H1 (cell line): ENCODE results near the gene FCER2. TPM values are rescaled to one million over a fixed set of nuclear protein-coding genes. Genes with fewer than 3 reads are reported as not detected.

Experiments used
- CHD7 ChIP-seq: fragments of 300-600 bp; sonication (generic); IDR thresholded peaks from 2 replicates; pipeline ENCODE4 v1.7.1; 2012; ENCODE audit warnings: low read length, moderate library complexity, mild to moderate bottlenecking, inconsistent platforms; ENCODE audit not compliant: insufficient replicate concordance
- ZNF274 ChIP-seq: IDR thresholded peaks from 2 replicates; pipeline ENCODE4 v1.7.0; 2012; ENCODE audit warnings: low read length, borderline replicate concordance; ENCODE audit errors: extremely low read depth
- polyA plus RNA-seq, 7 experiments: library from polyadenylated mRNA; depleted of rRNA in 3 of 7; stranded (reverse) in 5 of 7; unstranded in 2 of 7; fragments of >200 nt in 5 of 7; fragments of 200-250 nt in 2 of 7; gene quantifications; 1 replicate in 5 of 7; 2 replicates in 1 of 7; 4 replicates in 1 of 7; pipeline versions ENCODE4 v1.2.1 to v1.2.3, GENCODE V29; 2011 to 2013; ENCODE audit warnings: missing spikeins in 2 of 7, mixed read lengths in 2 of 7
- total RNA-seq: library from RNA; stranded (reverse); fragmentation: NEBNext Ultra II Directional; extraction: Animal tissue kit (Norgen Biotek cat#: 25700); gene quantifications from 2 replicates; pipeline ENCODE4 v1.2.1, GENCODE V29; 2021

The FCER2 gene
- total and polyA plus RNA-seq, 2 of the 8 experiments (the other 6 are each of a cell fraction or from before 2014, with no cell fraction given) = 0.67 TPM; not detected in 1

DNA sequence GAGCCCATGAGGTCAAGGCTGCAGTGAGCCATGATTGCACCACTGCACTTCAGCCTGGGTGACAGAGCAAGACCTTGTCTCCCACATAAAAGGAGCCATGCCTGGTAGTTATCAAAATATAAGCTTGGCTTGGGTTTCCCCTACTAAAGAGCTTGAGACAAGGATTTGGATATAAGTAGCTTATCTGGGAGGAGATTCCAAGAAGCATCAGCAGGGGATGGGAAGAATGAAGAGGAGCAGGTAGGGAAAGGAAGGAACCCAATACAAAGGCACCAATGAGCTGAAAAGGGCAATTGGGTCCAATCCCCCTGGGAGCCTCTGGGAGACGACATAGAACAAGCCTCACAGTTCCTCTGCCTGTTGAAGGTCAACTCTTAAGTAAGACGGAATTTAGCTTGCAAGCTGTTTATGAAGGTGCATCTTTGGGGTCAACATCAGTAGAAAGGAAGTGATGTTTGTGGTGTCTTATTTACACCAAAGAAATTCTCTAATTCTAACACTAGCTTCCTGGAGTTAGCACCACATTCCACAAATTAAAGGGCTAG is 37.4 kb upstream of the FCER2 start (continued):
- TF ChIP-seq CHD7 (no peak), ZNF274 (no peak)
